Measurements from ENCODE around the gene RERE.
A peak's percentile ranks its signal among the peaks of the same experiment; 100 is the strongest.

The RERE gene

GRCh38 chr1:8425781-8426161 lies 391.7 kb downstream of the RERE start:
- Mint-ChIP-seq H3K27me3 (no peaks in the 10 kb centered on the region), H3K4me1 (ENCODE audit: low read depth) (peaks cover 58% of the 10 kb centered on the region), H3K27ac (peak overlapping the region; percentile 98), H3K9me3 (ENCODE audit: low read depth) (no peaks in the 10 kb centered on the region), H3K36me3 (peaks cover 2% of the 10 kb centered on the region), H3K4me3 (peak overlapping the region; percentile 94)

- Mint-ChIP-seq H3K27ac (peak overlapping the region; percentile 98), H3K9me3 (ENCODE audit: low read depth) (no peaks in the 10 kb centered on the region), H3K27me3 (no peaks in the 10 kb centered on the region), H3K36me3 (peaks cover 2% of the 10 kb centered on the region), H3K4me1 (ENCODE audit: low read depth) (peaks cover 53% of the 10 kb centered on the region), H3K4me3 (peak overlapping the region; percentile 94)
These were observed 392.2 kb downstream of the RERE start for GRCh38 chr1:8425150-8425780.

GRCh38 chr1:8424539-8425116 lies 392.8 kb downstream of the RERE start:
- H3K9me3 Mint-ChIP-seq (ENCODE audit: low read depth), result no peaks in the 10 kb centered on the region

GRCh38 chr1:8423692-8424538 lies 393.5 kb downstream of the RERE start:
- Mint-ChIP-seq H3K9me3 (ENCODE audit: low read depth) (no peaks in the 10 kb centered on the region), H3K4me1 (ENCODE audit: low read depth) (peaks cover 45% of the 10 kb centered on the region), H3K4me3 (peak overlapping the region; percentile 94), H3K36me3 (peaks cover 2% of the 10 kb centered on the region), H3K27me3 (no peaks in the 10 kb centered on the region), H3K27ac (peak overlapping the region; percentile 98)

More at GRCh38 chr1:8424539-8425116, 392.8 kb downstream of the RERE start:
- H3K36me3 Mint-ChIP-seq, result peaks cover 2% of the 10 kb centered on the region
- peaks cover 47% of the 10 kb centered on the region for H3K4me1 Mint-ChIP-seq (ENCODE audit: low read depth)
- H3K27ac Mint-ChIP-seq, result peak overlapping the region; percentile 98
- H3K4me3 Mint-ChIP-seq, result peak overlapping the region; percentile 94
- no peaks in the 10 kb centered on the region for H3K27me3 Mint-ChIP-seq

- Mint-ChIP-seq H3K27me3 (no peaks in the 10 kb centered on the region), H3K27ac (no peak overlapping the region), H3K4me3 (no peak overlapping the region), H3K36me3 (peaks cover 4% of the 10 kb centered on the region), H3K9me3 (ENCODE audit: low read depth) (no peaks in the 10 kb centered on the region), H3K4me1 (ENCODE audit: low read depth) (peaks cover 44% of the 10 kb centered on the region)
These were observed 394.2 kb downstream of the RERE start for GRCh38 chr1:8423269-8423691.

- Mint-ChIP-seq H3K27me3 (no peaks in the 10 kb centered on the region), H3K36me3 (peaks cover 8% of the 10 kb centered on the region), H3K4me3 (no peak overlapping the region), H3K9me3 (ENCODE audit: low read depth) (no peaks in the 10 kb centered on the region), H3K27ac (no peak overlapping the region), H3K4me1 (ENCODE audit: low read depth) (peaks cover 44% of the 10 kb centered on the region)
These were observed 394.8 kb downstream of the RERE start for GRCh38 chr1:8422510-8423268.

- H3K27me3 Mint-ChIP-seq, result no peaks in the 10 kb centered on the region
- no peak overlapping the region for H3K27ac Mint-ChIP-seq
- peaks cover 9% of the 10 kb centered on the region for H3K36me3 Mint-ChIP-seq
- H3K9me3 Mint-ChIP-seq (ENCODE audit: low read depth), result no peaks in the 10 kb centered on the region
- no peak overlapping the region for H3K4me3 Mint-ChIP-seq
- peaks cover 41% of the 10 kb centered on the region for H3K4me1 Mint-ChIP-seq (ENCODE audit: low read depth)
These were observed 395.7 kb downstream of the RERE start for GRCh38 chr1:8421721-8422120.

- Mint-ChIP-seq H3K9me3 (ENCODE audit: low read depth) (no peaks in the 10 kb centered on the region), H3K4me3 (no peak overlapping the region), H3K4me1 (ENCODE audit: low read depth) (peaks cover 37% of the 10 kb centered on the region), H3K27ac (no peak overlapping the region), H3K27me3 (no peaks in the 10 kb centered on the region), H3K36me3 (peaks cover 12% of the 10 kb centered on the region)
These were observed 397.1 kb downstream of the RERE start for GRCh38 chr1:8420318-8420717.

GRCh38 chr1:8419861-8420260 lies 397.6 kb downstream of the RERE start:
- peaks cover 33% of the 10 kb centered on the region for H3K4me1 Mint-ChIP-seq (ENCODE audit: low read depth)
- H3K27me3 Mint-ChIP-seq, result no peaks in the 10 kb centered on the region
- peaks cover 12% of the 10 kb centered on the region for H3K36me3 Mint-ChIP-seq
- no peaks in the 10 kb centered on the region for H3K9me3 Mint-ChIP-seq (ENCODE audit: low read depth)
- H3K4me3 Mint-ChIP-seq, result no peak overlapping the region
- H3K27ac Mint-ChIP-seq, result no peak overlapping the region

GRCh38 chr1:8419172-8419571 lies 398.3 kb downstream of the RERE start:
- Mint-ChIP-seq H3K4me3 (no peak overlapping the region), H3K36me3 (peaks cover 12% of the 10 kb centered on the region), H3K4me1 (ENCODE audit: low read depth) (peaks cover 28% of the 10 kb centered on the region), H3K27me3 (no peaks in the 10 kb centered on the region), H3K9me3 (ENCODE audit: low read depth) (no peaks in the 10 kb centered on the region), H3K27ac (peak overlapping the region; percentile 36)

- Mint-ChIP-seq H3K4me3 (no peak overlapping the region), H3K27ac (peak overlapping the region; percentile 77), H3K27me3 (no peaks in the 10 kb centered on the region), H3K36me3 (peaks cover 12% of the 10 kb centered on the region), H3K9me3 (ENCODE audit: low read depth) (no peaks in the 10 kb centered on the region), H3K4me1 (ENCODE audit: low read depth) (peaks cover 27% of the 10 kb centered on the region)
These were observed 399.1 kb downstream of the RERE start for GRCh38 chr1:8418301-8418700.

GRCh38 chr1:8417625-8418024 lies 399.8 kb downstream of the RERE start:
- Mint-ChIP-seq H3K4me1 (ENCODE audit: low read depth) (peaks cover 29% of the 10 kb centered on the region), H3K27me3 (no peaks in the 10 kb centered on the region), H3K36me3 (peaks cover 12% of the 10 kb centered on the region), H3K4me3 (no peak overlapping the region), H3K9me3 (ENCODE audit: low read depth) (no peaks in the 10 kb centered on the region), H3K27ac (peak overlapping the region; percentile 16)

GRCh38 chr1:8416881-8417280 lies 400.6 kb downstream of the RERE start:
- Mint-ChIP-seq H3K9me3 (ENCODE audit: low read depth) (no peaks in the 10 kb centered on the region), H3K4me1 (ENCODE audit: low read depth) (peaks cover 35% of the 10 kb centered on the region), H3K36me3 (peaks cover 12% of the 10 kb centered on the region), H3K27me3 (no peaks in the 10 kb centered on the region), H3K27ac (no peak overlapping the region), H3K4me3 (no peak overlapping the region)

GRCh38 chr1:8415526-8416278 lies 401.7 kb downstream of the RERE start:
- H3K9me3 Mint-ChIP-seq (ENCODE audit: low read depth), result no peaks in the 10 kb centered on the region
- H3K27ac Mint-ChIP-seq, result peak overlapping the region; percentile 24
- peaks cover 14% of the 10 kb centered on the region for H3K36me3 Mint-ChIP-seq
- H3K4me1 Mint-ChIP-seq (ENCODE audit: low read depth), result peaks cover 42% of the 10 kb centered on the region
- H3K4me3 Mint-ChIP-seq, result no peak overlapping the region
- no peaks in the 10 kb centered on the region for H3K27me3 Mint-ChIP-seq

Measured in activated naive CD8-positive, alpha-beta T cell (primary cell).